SU-DHL-6 (cell line): ENCODE measurements around the gene SLC5A2.

Experiments
- H2AFZ ChIP-seq: fragments of 200-600 bp; sonication (generic); 2 replicates; pipeline ENCODE4 v1.6.1; 2014; ENCODE audit warnings: low read depth, mild to moderate bottlenecking, moderate library complexity, mixed read lengths, antibody characterized with exemption, low read length; ENCODE audit not compliant: severe bottlenecking
- H3F3A ChIP-seq: fragments of 200-600 bp; shearing (Covaris generic); 2 replicates; pipeline ENCODE4 v1.6.0; 2016; ENCODE audit warnings: antibody characterized with exemption, mild to moderate bottlenecking; ENCODE audit not compliant: insufficient read depth
- H3K27ac ChIP-seq: fragments of 200-600 bp; sonication (generic); 2 replicates; pipeline ENCODE4 v1.5.1; 2016; ENCODE audit warnings: low read depth, mild to moderate bottlenecking, low read length, moderate library complexity, mixed read lengths
- H3K27me3 ChIP-seq: fragments of 200-600 bp; sonication (generic), shearing (Covaris generic); 2 replicates; pipeline ENCODE4 v1.6.0; 2014; ENCODE audit warnings: mild to moderate bottlenecking, low read length
- H3K36me3 ChIP-seq: fragments of 200-600 bp; sonication (generic); 2 replicates; pipeline ENCODE4 v1.6.1; 2014; ENCODE audit warnings: mild to moderate bottlenecking, low read length, mixed read lengths
- H3K4me2 ChIP-seq: fragments of 300-600, 200-600 bp; shearing (Covaris generic), sonication (generic); 2 replicates; pipeline ENCODE4 v1.6.0; 2014; ENCODE audit warnings: low read length, low read depth, mild to moderate bottlenecking; ENCODE audit not compliant: poor library complexity, severe bottlenecking
- H3K4me3 ChIP-seq: fragments of 200-600 bp; sonication (generic); 2 replicates; pipeline ENCODE4 v1.5.1; 2014; ENCODE audit warnings: antibody characterized with exemption, low read length, mild to moderate bottlenecking, mixed read lengths; ENCODE audit not compliant: insufficient read depth, poor library complexity, severe bottlenecking
- H3K79me2 ChIP-seq: fragments of 200-600 bp; sonication (generic); 2 replicates; pipeline ENCODE4 v1.6.1; 2014; ENCODE audit warnings: mild to moderate bottlenecking, low read length, moderate library complexity; ENCODE audit not compliant: insufficient read depth
- H3K9ac ChIP-seq: fragments of 200-600 bp; sonication (generic); 2 replicates; pipeline ENCODE4 v1.7.0; 2014; ENCODE audit warnings: mild to moderate bottlenecking, low read length
- H3K9me2 ChIP-seq: fragments of 200-600 bp; sonication (generic); replicated peaks from 2 replicates; pipeline ENCODE4 v1.6.1; 2014; ENCODE audit warnings: low read length; ENCODE audit not compliant: insufficient read depth
- H3K9me3 ChIP-seq: fragments of 200-600 bp; sonication (generic); 2 replicates; pipeline ENCODE4 v1.6.1; 2014; ENCODE audit warnings: low read length, mixed read lengths; ENCODE audit not compliant: insufficient read depth
- H4K20me1 ChIP-seq: fragments of 200-600 bp; sonication (generic); 2 replicates; pipeline ENCODE4 v1.6.1; 2014; ENCODE audit warnings: low read depth, mild to moderate bottlenecking, antibody characterized with exemption, low read length, moderate library complexity, mixed read lengths
- EZH2phosphoT487 ChIP-seq: fragments of 200-600 bp; sonication (generic), shearing (Covaris generic); conservative IDR thresholded peaks from 2 replicates; pipeline ENCODE4 v1.6.1; 2018; ENCODE audit warnings: mild to moderate bottlenecking, antibody characterized with exemption, low read length, moderate library complexity, mixed read lengths
- TF ChIP-seq, protein P1 (sequence below): fragments of 200-600 bp; sonication (generic); IDR thresholded peaks from one replicate; pipeline ENCODE4 v1.5.1; 2017; ENCODE audit warnings: antibody characterized with exemption, mild to moderate bottlenecking, low read length, moderate library complexity; ENCODE audit not compliant: insufficient read depth, poor library complexity, severe bottlenecking

SLC5A2 gene

DNA sequence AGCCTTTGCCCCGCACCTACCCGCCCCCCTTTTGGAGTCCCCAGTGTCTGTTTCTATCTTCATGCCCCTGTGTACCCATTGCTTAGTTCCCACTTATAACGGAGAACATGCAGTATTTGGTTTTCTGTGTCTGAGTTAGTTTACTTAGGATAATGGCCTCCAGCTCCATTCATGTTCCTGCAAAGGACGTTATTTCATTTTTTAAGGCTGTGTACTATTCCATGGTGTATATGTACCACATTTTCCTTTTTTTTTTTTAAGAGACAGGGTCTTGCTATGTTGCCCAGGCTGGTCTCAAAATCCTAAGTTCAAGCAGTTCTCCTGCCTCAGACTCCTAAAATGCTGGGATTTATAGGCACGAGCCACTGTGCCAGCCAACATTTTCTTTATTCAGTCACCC, 15.1 kb upstream of the SLC5A2 start:
- no peaks in the 10 kb centered on the region for H3K79me2 ChIP-seq
- no peaks in the 10 kb centered on the region for H4K20me1 ChIP-seq
- no peak overlapping the region for H3K4me2 ChIP-seq
- TF ChIP-seq, protein P1, sequence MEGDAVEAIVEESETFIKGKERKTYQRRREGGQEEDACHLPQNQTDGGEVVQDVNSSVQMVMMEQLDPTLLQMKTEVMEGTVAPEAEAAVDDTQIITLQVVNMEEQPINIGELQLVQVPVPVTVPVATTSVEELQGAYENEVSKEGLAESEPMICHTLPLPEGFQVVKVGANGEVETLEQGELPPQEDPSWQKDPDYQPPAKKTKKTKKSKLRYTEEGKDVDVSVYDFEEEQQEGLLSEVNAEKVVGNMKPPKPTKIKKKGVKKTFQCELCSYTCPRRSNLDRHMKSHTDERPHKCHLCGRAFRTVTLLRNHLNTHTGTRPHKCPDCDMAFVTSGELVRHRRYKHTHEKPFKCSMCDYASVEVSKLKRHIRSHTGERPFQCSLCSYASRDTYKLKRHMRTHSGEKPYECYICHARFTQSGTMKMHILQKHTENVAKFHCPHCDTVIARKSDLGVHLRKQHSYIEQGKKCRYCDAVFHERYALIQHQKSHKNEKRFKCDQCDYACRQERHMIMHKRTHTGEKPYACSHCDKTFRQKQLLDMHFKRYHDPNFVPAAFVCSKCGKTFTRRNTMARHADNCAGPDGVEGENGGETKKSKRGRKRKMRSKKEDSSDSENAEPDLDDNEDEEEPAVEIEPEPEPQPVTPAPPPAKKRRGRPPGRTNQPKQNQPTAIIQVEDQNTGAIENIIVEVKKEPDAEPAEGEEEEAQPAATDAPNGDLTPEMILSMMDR = no peak
- TF ChIP-seq EZH2phosphoT487 = no peak
- no peak overlapping the region for H2AFZ ChIP-seq
- H3K27ac ChIP-seq = no peak overlapping the region
- no peaks in the 10 kb centered on the region for H3K9me2 ChIP-seq
- no peaks in the 10 kb centered on the region for H3F3A ChIP-seq
- no peaks in the 10 kb centered on the region for H3K9me3 ChIP-seq
- no peak overlapping the region for H3K9ac ChIP-seq
- no peaks in the 10 kb centered on the region for H3K27me3 ChIP-seq
- no peak overlapping the region for H3K4me3 ChIP-seq
- H3K36me3 ChIP-seq = no peaks in the 10 kb centered on the region

DNA sequence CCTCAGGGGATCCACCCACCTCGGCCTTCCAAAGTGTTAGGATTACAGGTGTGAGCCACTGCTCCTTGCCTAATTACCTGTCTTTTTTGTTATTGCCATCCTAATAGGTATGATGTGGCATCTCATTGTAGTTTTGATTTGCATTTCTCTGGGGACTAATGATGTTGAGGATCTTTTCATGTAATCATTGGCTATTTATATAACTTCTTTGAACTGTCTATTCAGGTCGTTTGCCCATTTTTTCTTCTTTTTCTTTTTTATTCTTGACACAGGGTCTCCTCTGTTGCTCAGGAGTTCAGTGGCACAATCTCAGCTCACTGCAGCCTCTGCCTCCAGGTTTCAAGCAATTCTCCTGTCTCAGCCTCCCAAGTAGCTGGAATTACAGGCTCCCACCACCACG, 12.3 kb upstream of the SLC5A2 start:
- H3K27ac ChIP-seq = no peak overlapping the region
- no peak overlapping the region for H3K4me3 ChIP-seq

DNA sequence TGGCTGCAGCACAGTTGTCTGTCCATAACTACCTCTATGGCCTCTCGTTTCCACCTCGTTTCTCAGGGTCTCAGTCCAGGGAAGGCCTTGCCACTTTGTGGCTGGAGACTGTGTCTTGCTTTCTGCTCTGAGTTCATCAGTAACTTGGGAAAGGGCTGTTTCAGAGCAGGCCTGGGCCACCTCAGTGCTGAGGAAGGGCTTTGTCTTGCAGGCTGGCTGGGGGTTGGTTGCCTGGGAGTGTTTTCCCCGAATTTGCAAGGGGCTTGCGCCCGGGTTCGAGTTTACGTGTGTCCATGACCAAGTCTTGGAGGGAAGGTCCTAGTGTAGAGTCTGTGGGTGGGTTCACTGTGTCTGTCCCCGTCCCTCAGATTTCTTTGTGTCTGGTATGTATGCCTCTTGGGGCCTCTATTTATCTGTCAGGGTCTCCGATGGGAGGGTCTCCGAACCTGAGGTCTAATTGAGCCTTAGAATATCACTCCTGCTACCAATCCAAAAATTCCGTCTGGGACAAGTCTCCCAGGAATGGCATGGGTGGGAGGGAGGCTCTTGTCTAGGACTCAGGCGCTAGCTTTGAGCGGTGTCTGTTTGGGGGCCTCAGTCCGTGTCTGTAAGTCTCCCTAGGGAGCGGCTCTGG, 11.6 kb upstream of the SLC5A2 start:
- Histone ChIP-seq H3F3A (no peaks in the 10 kb centered on the region), H3K9ac (no peak overlapping the region), H2AFZ (no peak overlapping the region), H3K36me3 (no peaks in the 10 kb centered on the region), H3K27me3 (no peaks in the 10 kb centered on the region), H3K79me2 (no peaks in the 10 kb centered on the region), H3K4me3 (no peak overlapping the region), H3K27ac (no peak overlapping the region), H3K4me2 (no peak overlapping the region), H3K9me2 (no peaks in the 10 kb centered on the region), H4K20me1 (no peaks in the 10 kb centered on the region), H3K9me3 (no peaks in the 10 kb centered on the region)
- TF ChIP-seq, protein P1 = no peak
- no peak for TF ChIP-seq EZH2phosphoT487

More for the DNA sequence above, 12.3 kb upstream of the SLC5A2 start:
- Histone ChIP-seq H4K20me1 (no peaks in the 10 kb centered on the region), H3K79me2 (no peaks in the 10 kb centered on the region), H3K27me3 (no peaks in the 10 kb centered on the region), H3K9ac (no peak overlapping the region), H2AFZ (no peak overlapping the region), H3F3A (no peaks in the 10 kb centered on the region), H3K4me2 (no peak overlapping the region), H3K9me2 (no peaks in the 10 kb centered on the region), H3K36me3 (no peaks in the 10 kb centered on the region), H3K9me3 (no peaks in the 10 kb centered on the region)
- TF ChIP-seq, protein P1 = no peak
- no peak for TF ChIP-seq EZH2phosphoT487
